SW480 (cell line): ENCODE data around the gene EDN3.
A peak's percentile ranks its signal among the peaks of the same experiment; 100 is the strongest.

Experiments
- DNase-seq: peaks from one replicate; pipeline ENCODE4 v3.0.0-alpha.2; 2016; ENCODE audit warnings: low spot score

Gene EDN3

GRCh38 chr20:59300333-59301081, at the start of gene EDN3:
EDN3 (plus strand) TSS chr20:59300611; CDS start chr20:59300813, 202 bp downstream.
- DNase-seq, result no peak

- DNase-seq, result no peak
These were observed 47.1 kb upstream of the EDN3 start for GRCh38 chr20:59253325-59253724.

- peak; percentile 78 for DNase-seq
These were observed 46.6 kb upstream of the EDN3 start for GRCh38 chr20:59253779-59254319.

GRCh38 chr20:59255256-59255655, 45.2 kb upstream of the EDN3 start:
- DNase-seq, result no peak

GRCh38 chr20:59258221-59258621, 42.2 kb upstream of the EDN3 start:
- DNase-seq, result no peak

- no peak for DNase-seq
These were observed 40.5 kb upstream of the EDN3 start for GRCh38 chr20:59259946-59260345.

GRCh38 chr20:59265298-59265697, 35.1 kb upstream of the EDN3 start:
- no peak for DNase-seq

- DNase-seq, result no peak
These were observed 31.5 kb upstream of the EDN3 start for GRCh38 chr20:59268870-59269269.

- no peak for DNase-seq
These were observed 30.9 kb upstream of the EDN3 start for GRCh38 chr20:59269411-59270025.

GRCh38 chr20:59270380-59270779, 30.0 kb upstream of the EDN3 start:
- DNase-seq, result no peak

- DNase-seq, result no peak
These were observed 26.6 kb upstream of the EDN3 start for GRCh38 chr20:59273739-59274357.

- DNase-seq, result no peak
These were observed 23.5 kb upstream of the EDN3 start for GRCh38 chr20:59276938-59277337.

- no peak for DNase-seq
These were observed 15.9 kb upstream of the EDN3 start for GRCh38 chr20:59284470-59284869.

GRCh38 chr20:59289994-59290393, 10.4 kb upstream of the EDN3 start:
- DNase-seq, result no peak

GRCh38 chr20:59291740-59292383, 8.5 kb upstream of the EDN3 start:
- peak; percentile 91 for DNase-seq

GRCh38 chr20:59295531-59295930, 4.9 kb upstream of the EDN3 start:
- DNase-seq, result no peak

- no peak for DNase-seq
These were observed 2.7 kb upstream of the EDN3 start for GRCh38 chr20:59297686-59298085.

- DNase-seq, result peak; percentile 23
These were observed 472 bp upstream of the EDN3 start for GRCh38 chr20:59299945-59300332.

GRCh38 chr20:59301343-59302007, 1.1 kb downstream of the EDN3 start:
- DNase-seq, result no peak

- no peak for DNase-seq
These were observed 5.7 kb downstream of the EDN3 start for GRCh38 chr20:59305908-59306655.

GRCh38 chr20:59307270-59307669, 6.9 kb downstream of the EDN3 start:
- DNase-seq, result no peak
